Testis (tissue), 3 donors: Measurements from ENCODE around the gene KCNG2. TPM values are rescaled to one million over a fixed set of nuclear protein-coding genes. Genes with fewer than 3 reads are reported as not detected.

Experiments used
- DNase-seq: peaks from one replicate; pipeline ENCODE4 v3.0.0-alpha.2; 2019
- H3K27ac ChIP-seq, 2 donors: fragments of 200-600 bp; sonication (generic); one replicate each; pipeline ENCODE4 v1.5.1; 2019
- H3K27me3 ChIP-seq: fragments of 200-600 bp; sonication (generic); one replicate; pipeline ENCODE4 v1.5.1; 2019
- H3K36me3 ChIP-seq: fragments of 200-600 bp; sonication (generic); one replicate; pipeline ENCODE4 v1.5.1; 2017; ENCODE audit warnings: low read depth; ENCODE audit errors: missing control alignments
- H3K4me1 ChIP-seq: fragments of 200-600 bp; sonication (generic); one replicate; pipeline ENCODE4 v1.5.1; 2019
- H3K4me3 ChIP-seq, 2 donors: fragments of 200-600 bp; sonication (generic); one replicate each; pipeline ENCODE4 v1.5.1; 2017 to 2019
- H3K9me3 ChIP-seq: fragments of 200-600 bp; sonication (generic); one replicate; pipeline ENCODE4 v1.5.1; 2017
- CTCF ChIP-seq, 3 experiments: fragments of 450-650 bp in 2 of 3; fragments of 200-600 bp in 1 of 3; sonication (generic) in 1 of 3; IDR thresholded peaks; one replicate each; pipeline ENCODE4 v1.5.1; 2016 to 2019; ENCODE audit warnings: antibody characterized with exemption in 3 of 3, mild to moderate bottlenecking in 2 of 3, moderate library complexity in 1 of 3
- POLR2A ChIP-seq: fragments of 450-650 bp; IDR thresholded peaks from one replicate; pipeline ENCODE4 v1.6.1; 2017; ENCODE audit warnings: antibody characterized with exemption, mild to moderate bottlenecking, moderate library complexity
- WGBS, 2 donors: methylation state at CpG; one replicate each; pipeline ENCODE4 v1.1.5; 2018; 5-methylcytosine and 5-hydroxymethylcytosine counted together
- intact Hi-C: fragments of 100-400 bp; cut with DNase I; formaldehyde crosslinking; loops from one replicate; pipeline ENCODE4 v1.15.1; 2023; ENCODE audit warnings: low total_unique reads
- polyA plus RNA-seq: library from polyadenylated mRNA; stranded (reverse); fragments of 350-450 nt; fragmentation: Illumina TruSeq; extraction: RNeasy Lipid Tissue Mini Kit (QIAGEN cat#74804); gene quantifications from one replicate; pipeline ENCODE4 v1.2.3, GENCODE V29; 2014; ENCODE audit warnings: low read depth, low replicate concordance; ENCODE audit not compliant: insufficient read depth
- total RNA-seq, 2 donors: library from RNA; depleted of rRNA; stranded (reverse); fragments of >200 nt; gene quantifications; one replicate each; pipeline ENCODE4 v1.2.3, GENCODE V29; 2016

The KCNG2 gene
- total and polyA plus RNA-seq, 3 donors from 2014 or later = 0.50 to 7.6 (median 7.2) TPM

DNA sequence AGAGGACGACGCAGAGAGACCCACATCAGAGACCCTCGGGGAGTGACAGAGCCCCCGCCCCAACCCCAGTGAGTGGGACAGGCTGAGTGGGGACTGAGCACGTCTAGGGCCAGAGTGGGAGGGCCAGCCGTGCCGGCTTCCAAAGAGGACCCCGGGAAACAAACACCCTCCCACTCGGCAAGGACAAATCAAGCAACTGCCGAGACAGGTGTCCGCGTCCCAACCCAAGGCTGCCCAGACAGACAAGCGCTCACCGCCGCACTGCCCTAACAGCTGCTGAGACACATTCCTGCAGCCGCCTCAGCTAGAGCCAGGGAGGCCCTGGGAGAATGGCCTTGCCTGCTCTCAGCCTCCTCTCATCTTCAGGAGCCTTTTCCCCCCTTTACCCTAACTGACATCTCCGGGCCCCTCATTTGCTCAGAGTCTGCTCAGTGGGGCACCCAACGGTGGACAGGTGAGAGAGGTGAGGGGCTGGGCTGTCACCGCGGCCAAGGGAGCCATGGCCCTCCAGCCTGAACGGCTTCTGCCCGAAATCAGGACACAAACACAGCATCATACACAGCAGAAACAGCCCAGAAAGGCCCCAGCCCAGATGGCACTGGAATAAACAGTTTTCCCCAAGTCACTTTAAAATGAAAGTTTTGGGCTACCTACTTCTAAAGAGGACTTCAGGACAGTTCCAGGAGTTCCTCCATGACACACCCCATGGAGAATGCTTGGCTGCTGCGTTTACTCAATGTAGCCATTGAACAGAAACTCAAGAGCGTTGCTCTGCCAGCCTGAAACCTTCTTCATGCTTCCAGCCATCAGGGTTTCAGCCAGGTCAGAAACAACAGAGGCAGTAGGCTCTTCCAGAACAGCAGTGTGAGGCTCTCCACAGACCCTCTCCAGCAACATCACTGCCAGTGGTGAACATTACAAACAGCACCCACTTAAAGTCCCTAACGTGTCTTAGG lies 130.1 kb downstream of the KCNG2 start:
- no peaks in the 10 kb centered on the region for H3K9me3 ChIP-seq
- TF ChIP-seq POLR2A (no peak), CTCF (IDR thresholded peaks at IDR 0.05) (no peak)
- no peak overlapping the region for H3K27ac ChIP-seq
- no peaks in the 10 kb centered on the region for H3K27me3 ChIP-seq
- no peaks in the 10 kb centered on the region for H3K4me1 ChIP-seq
- H3K36me3 ChIP-seq = no peaks in the 10 kb centered on the region
- H3K4me3 ChIP-seq = no peak overlapping the region
- DNase-seq = peak; percentile 13
- WGBS, 2 donors = 86 to 94% methylated on average over 13 to 25 of the region's 25 CpGs
- intact Hi-C loops = no loop called here

DNA sequence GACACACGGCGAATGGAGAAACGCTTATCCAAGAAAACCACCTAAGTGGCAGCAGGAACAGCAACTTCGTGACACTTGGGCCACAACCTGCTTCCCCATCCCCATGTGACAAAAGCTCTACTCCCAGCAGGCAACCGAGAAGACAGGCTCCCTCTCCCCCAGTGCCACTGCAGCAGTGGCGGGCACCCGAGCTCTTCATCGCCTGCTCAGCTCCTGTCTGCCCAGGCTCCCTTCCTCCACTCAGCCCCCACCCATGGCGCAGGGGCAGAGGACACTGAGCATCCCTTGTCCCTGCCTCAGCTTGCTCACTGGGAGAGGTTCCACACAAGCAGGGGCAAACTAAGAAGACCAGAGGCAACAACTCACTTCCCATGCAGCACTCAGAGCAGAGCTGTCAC lies 130.8 kb downstream of the KCNG2 start:
- H3K4me1 ChIP-seq = no peaks in the 10 kb centered on the region
- intact Hi-C loops = no loop called here
- DNase-seq = no peak
- H3K36me3 ChIP-seq = no peaks in the 10 kb centered on the region
- WGBS, 2 donors = 92 to 100% methylated on average over 1 to 9 of the region's 9 CpGs
- TF ChIP-seq CTCF (IDR thresholded peaks at IDR 0.05) = no peak
- TF ChIP-seq POLR2A = no peak
- no peaks in the 10 kb centered on the region for H3K27me3 ChIP-seq
- H3K27ac ChIP-seq = no peak overlapping the region
- H3K4me3 ChIP-seq = no peak overlapping the region
- H3K9me3 ChIP-seq = no peaks in the 10 kb centered on the region

GRCh38 chr18:79930020-79930642 lies 132.4 kb downstream of the KCNG2 start:
- intact Hi-C loops = no loop called here
- 95 to 98% methylated on average over 2 of the region's 2 CpGs for WGBS, 2 donors
- Histone ChIP-seq H3K4me3 (no peak overlapping the region), H3K27ac (no peak overlapping the region), H3K4me1 (no peaks in the 10 kb centered on the region), H3K9me3 (no peaks in the 10 kb centered on the region), H3K27me3 (no peaks in the 10 kb centered on the region), H3K36me3 (no peaks in the 10 kb centered on the region)
- no peak for DNase-seq
- TF ChIP-seq POLR2A (no peak), CTCF (IDR thresholded peaks at IDR 0.05) (no peak)

DNA sequence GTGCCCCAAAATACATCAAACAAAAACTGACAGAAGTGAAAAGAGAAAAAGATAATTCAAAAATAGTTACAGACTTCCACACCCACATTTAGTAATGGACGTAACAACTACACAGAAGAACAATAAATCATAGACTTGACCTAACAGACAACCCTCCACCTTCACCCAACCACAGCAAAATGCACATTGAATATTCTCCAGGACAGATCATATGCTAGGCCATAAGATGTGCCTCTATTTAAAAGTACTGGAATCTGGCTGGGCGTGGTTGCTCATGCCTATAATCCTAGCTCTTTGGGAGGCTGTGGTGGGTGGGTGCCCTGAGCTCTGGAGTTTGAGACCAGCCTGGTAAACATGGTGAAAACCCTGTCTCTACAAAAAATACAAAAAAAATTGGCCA lies 133.7 kb downstream of the KCNG2 start:
- 94 to 99% methylated on average over 1 to 2 of the region's 2 CpGs for WGBS, 2 donors
- H3K36me3 ChIP-seq = no peaks in the 10 kb centered on the region

More for the DNA sequence above, 133.7 kb downstream of the KCNG2 start:
- Histone ChIP-seq H3K4me3 (no peak overlapping the region), H3K9me3 (no peaks in the 10 kb centered on the region), H3K4me1 (no peaks in the 10 kb centered on the region), H3K27me3 (no peaks in the 10 kb centered on the region), H3K27ac (no peak overlapping the region)
- DNase-seq = peak; percentile 6
- TF ChIP-seq POLR2A (no peak), CTCF (IDR thresholded peaks at IDR 0.05) (no peak)
- intact Hi-C loops = no loop called here
